OCI-LY1 (cell line): ENCODE results near the gene TP53I3.

ENCODE experiments used
- H2AFZ ChIP-seq: fragments of 200-600 bp; sonication (generic), shearing (Covaris generic); 2 replicates; pipeline ENCODE4 v1.6.0; 2014; ENCODE audit warnings: antibody characterized with exemption, mild to moderate bottlenecking, low read length
- H3F3A ChIP-seq: fragments of 200-600 bp; sonication (generic), shearing (Covaris generic); 2 replicates; pipeline ENCODE4 v1.6.0; 2014; ENCODE audit warnings: mild to moderate bottlenecking, antibody characterized with exemption, low read length, moderate library complexity; ENCODE audit not compliant: insufficient read depth
- H3K27ac ChIP-seq: fragments of 200-600 bp; sonication (generic); 2 replicates; pipeline ENCODE4 v1.5.1; 2014; ENCODE audit warnings: low read length, mixed run types, mild to moderate bottlenecking, low read depth; ENCODE audit not compliant: poor library complexity, severe bottlenecking
- H3K27me3 ChIP-seq: fragments of 200-600 bp; sonication (generic); 2 replicates; pipeline ENCODE4 v1.6.0; 2014; ENCODE audit warnings: antibody characterized with exemption, mild to moderate bottlenecking, low read length, moderate library complexity; ENCODE audit not compliant: insufficient read depth
- H3K36me3 ChIP-seq: fragments of 200-600 bp; sonication (generic); 2 replicates; pipeline ENCODE4 v1.6.1; 2014; ENCODE audit warnings: mild to moderate bottlenecking, antibody characterized with exemption, low read length, moderate library complexity, mixed read lengths; ENCODE audit not compliant: insufficient read depth
- H3K4me1 ChIP-seq: fragments of 200-600 bp; sonication (generic); 2 replicates; pipeline ENCODE4 v1.5.1; 2014; ENCODE audit warnings: mild to moderate bottlenecking, low read length, moderate library complexity; ENCODE audit not compliant: insufficient read depth, severe bottlenecking
- H3K4me2 ChIP-seq: fragments of 200-600 bp; sonication (generic), shearing (Covaris generic); 2 replicates; pipeline ENCODE4 v1.6.1; 2014; ENCODE audit warnings: low read length
- H3K4me3 ChIP-seq: fragments of 200-600 bp; sonication (generic); 2 replicates; pipeline ENCODE4 v1.5.1; 2014; ENCODE audit warnings: low read length, low read depth, mild to moderate bottlenecking, mixed read lengths; ENCODE audit not compliant: poor library complexity, severe bottlenecking
- H3K79me2 ChIP-seq: fragments of 200-600 bp; shearing (Covaris generic); 2 replicates; pipeline ENCODE4 v1.6.1; 2016; ENCODE audit warnings: mixed run types, low read length, mixed read lengths; ENCODE audit not compliant: insufficient read depth
- H3K9ac ChIP-seq: fragments of 200-600 bp; sonication (generic), shearing (Covaris generic); 2 replicates; pipeline ENCODE4 v1.6.1; 2014; ENCODE audit warnings: mild to moderate bottlenecking, low read length, mixed read lengths
- H3K9me2 ChIP-seq: fragments of 200-600 bp; sonication (generic), shearing (Covaris generic); 2 replicates; pipeline ENCODE4 v1.6.1; 2014; ENCODE audit warnings: low read depth, mild to moderate bottlenecking, low read length, mixed read lengths
- H3K9me3 ChIP-seq: fragments of 200-600 bp; shearing (Covaris generic); 2 replicates; pipeline ENCODE4 v1.6.1; 2014; ENCODE audit warnings: low read length, mixed read lengths
- H4K20me1 ChIP-seq: fragments of 200-600 bp; sonication (generic), shearing (Covaris generic); 2 replicates; pipeline ENCODE4 v1.6.0; 2016; ENCODE audit warnings: mild to moderate bottlenecking, low read length; ENCODE audit not compliant: insufficient read depth
- EZH2 ChIP-seq: fragments of 200-600 bp; sonication (generic), shearing (Covaris generic); IDR thresholded peaks from 2 replicates; pipeline ENCODE4 v1.8.0; 2017; ENCODE audit warnings: borderline replicate concordance, mixed run types, mild to moderate bottlenecking, antibody characterized with exemption, low read length, moderate library complexity, mixed read lengths
- TF ChIP-seq, protein P1 (sequence below): fragments of 200-600 bp; sonication (generic), shearing (Covaris generic); IDR thresholded peaks from 2 replicates; pipeline ENCODE4 v1.5.1; 2017; ENCODE audit warnings: mild to moderate bottlenecking, antibody characterized with exemption, low read length, moderate library complexity, mixed read lengths

The TP53I3 gene

DNA sequence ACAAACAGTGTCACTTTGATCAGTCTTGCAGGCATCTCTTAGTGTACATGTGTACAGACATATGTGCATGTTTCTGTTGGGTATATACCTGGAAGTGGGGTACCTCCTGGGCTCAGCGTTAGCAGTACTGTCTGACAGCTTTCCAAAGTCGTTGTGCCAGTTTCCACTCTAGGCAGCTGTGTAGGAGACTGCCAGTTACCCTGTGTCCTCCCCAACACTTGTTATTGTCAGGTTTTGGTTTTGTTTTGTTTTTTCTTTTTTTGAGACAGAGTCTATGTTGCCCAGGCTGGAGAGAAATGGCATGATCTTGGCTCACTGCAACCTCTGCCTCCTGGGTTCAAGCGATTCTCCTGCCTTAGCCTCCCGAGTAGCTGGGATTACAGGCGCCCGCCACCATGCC is 28.9 kb downstream of the TP53I3 start:
- Histone ChIP-seq H3F3A (no peaks in the 10 kb centered on the region), H4K20me1 (no peaks in the 10 kb centered on the region), H2AFZ (no peak overlapping the region), H3K27ac (no peak overlapping the region), H3K4me3 (no peak overlapping the region), H3K36me3 (no peaks in the 10 kb centered on the region; the same call in 1 of the 2 replicates), H3K9ac (no peak overlapping the region), H3K9me3 (no peaks in the 10 kb centered on the region), H3K79me2 (no peaks in the 10 kb centered on the region), H3K4me1 (no peaks in the 10 kb centered on the region), H3K9me2 (no peaks in the 10 kb centered on the region), H3K27me3 (no peaks in the 10 kb centered on the region), H3K4me2 (no peak overlapping the region)
- TF ChIP-seq, protein P1, sequence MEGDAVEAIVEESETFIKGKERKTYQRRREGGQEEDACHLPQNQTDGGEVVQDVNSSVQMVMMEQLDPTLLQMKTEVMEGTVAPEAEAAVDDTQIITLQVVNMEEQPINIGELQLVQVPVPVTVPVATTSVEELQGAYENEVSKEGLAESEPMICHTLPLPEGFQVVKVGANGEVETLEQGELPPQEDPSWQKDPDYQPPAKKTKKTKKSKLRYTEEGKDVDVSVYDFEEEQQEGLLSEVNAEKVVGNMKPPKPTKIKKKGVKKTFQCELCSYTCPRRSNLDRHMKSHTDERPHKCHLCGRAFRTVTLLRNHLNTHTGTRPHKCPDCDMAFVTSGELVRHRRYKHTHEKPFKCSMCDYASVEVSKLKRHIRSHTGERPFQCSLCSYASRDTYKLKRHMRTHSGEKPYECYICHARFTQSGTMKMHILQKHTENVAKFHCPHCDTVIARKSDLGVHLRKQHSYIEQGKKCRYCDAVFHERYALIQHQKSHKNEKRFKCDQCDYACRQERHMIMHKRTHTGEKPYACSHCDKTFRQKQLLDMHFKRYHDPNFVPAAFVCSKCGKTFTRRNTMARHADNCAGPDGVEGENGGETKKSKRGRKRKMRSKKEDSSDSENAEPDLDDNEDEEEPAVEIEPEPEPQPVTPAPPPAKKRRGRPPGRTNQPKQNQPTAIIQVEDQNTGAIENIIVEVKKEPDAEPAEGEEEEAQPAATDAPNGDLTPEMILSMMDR, result no peak
- no peak for TF ChIP-seq EZH2

DNA sequence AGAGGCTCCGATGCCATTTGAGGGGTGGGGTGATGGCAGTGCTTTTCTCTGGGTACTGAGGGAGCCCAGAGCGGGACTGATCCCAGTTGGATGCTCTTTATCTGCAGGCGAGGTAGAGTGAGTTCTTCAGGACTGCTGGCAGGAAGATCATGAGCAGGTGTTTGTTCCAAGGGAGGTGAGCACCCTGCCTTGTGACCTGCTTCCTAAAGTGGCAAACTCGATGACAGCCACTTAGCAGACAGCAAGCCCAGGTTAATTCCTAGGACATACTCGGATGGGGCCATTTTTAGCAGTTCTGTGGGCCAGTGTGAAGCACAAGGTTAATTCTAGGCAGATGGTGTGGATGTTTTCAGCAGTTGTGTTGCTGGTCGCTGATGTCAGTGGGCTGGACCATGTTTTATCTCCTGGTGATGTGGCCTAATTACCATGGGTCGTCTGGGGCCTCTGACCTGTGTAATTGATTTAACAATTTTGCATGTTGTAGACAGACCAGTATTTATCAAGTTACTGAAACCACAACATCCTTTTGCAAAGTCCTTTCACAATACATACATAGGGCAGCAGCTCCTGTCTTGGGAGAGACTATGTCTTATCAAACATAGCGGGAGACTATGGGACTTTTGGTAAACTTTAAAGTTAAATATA is 30.1 kb downstream of the TP53I3 start:
- H3K4me1 ChIP-seq, result peaks cover 6% of the 10 kb centered on the region
- H3K9me2 ChIP-seq, result no peaks in the 10 kb centered on the region
- no peak overlapping the region for H3K27ac ChIP-seq
- H3K27me3 ChIP-seq, result no peaks in the 10 kb centered on the region
- H3K9me3 ChIP-seq, result no peaks in the 10 kb centered on the region
- H3K36me3 ChIP-seq, result no peaks in the 10 kb centered on the region; the same call in 1 of the 2 replicates
- no peak overlapping the region for H2AFZ ChIP-seq
- no peak overlapping the region for H3K9ac ChIP-seq
- H3K4me2 ChIP-seq, result no peak overlapping the region
- H3K4me3 ChIP-seq, result no peak overlapping the region
- TF ChIP-seq EZH2, result no peak
- TF ChIP-seq, protein P1, result no peak
- no peaks in the 10 kb centered on the region for H3K79me2 ChIP-seq
- no peaks in the 10 kb centered on the region for H3F3A ChIP-seq
- no peaks in the 10 kb centered on the region for H4K20me1 ChIP-seq

DNA sequence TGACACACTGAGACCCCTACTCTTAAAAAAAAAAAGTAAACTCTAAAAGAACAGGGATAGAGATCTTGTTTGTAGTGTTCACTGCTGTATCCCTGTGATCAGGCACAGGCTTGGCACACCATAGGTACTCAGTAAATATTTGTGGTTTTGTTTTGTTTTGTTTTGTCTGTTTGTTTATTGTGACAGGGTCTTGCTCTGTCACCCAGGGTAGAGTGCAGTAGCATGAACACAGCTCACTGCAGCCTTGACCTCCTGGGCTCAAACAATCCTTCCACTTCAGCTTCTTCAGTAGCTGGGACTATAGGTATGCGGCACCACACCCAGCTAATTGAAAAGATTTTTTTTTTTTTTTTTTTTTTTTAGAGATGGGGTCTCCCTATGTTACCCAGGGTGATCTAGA is 31.7 kb downstream of the TP53I3 start:
- Histone ChIP-seq H3K27ac (no peak overlapping the region), H3K9me3 (no peaks in the 10 kb centered on the region), H3F3A (no peaks in the 10 kb centered on the region), H4K20me1 (no peaks in the 10 kb centered on the region), H2AFZ (no peak overlapping the region), H3K4me3 (no peak overlapping the region), H3K79me2 (no peaks in the 10 kb centered on the region), H3K36me3 (no peaks in the 10 kb centered on the region; the same call in 1 of the 2 replicates), H3K9me2 (no peaks in the 10 kb centered on the region), H3K4me2 (no peak overlapping the region), H3K27me3 (no peaks in the 10 kb centered on the region), H3K9ac (no peak overlapping the region), H3K4me1 (peaks cover 16% of the 10 kb centered on the region)
- no peak for TF ChIP-seq EZH2
- TF ChIP-seq, protein P1, result no peak
